Measurements from ENCODE around the gene HECW1. TPM values are rescaled to one million over a fixed set of nuclear protein-coding genes. Genes with fewer than 3 reads are reported as not detected.

HECW1 gene
- total and polyA plus RNA-seq, 2 of the 8 experiments (the other 6 are each of a cell fraction or from before 2014, with no cell fraction given) = 2.9 to 12.7 TPM

- Histone ChIP-seq H3K23me2 (ENCODE audit: low read depth, low read length) (no peaks in the 10 kb centered on the region), H2BK120ac (replicated peaks; ENCODE audit: low read depth, low read length) (no peak overlapping the region), H3K9ac (replicated peaks in 1 of 4; ENCODE audit: extremely low read depth in 1 of 4, low read depth in 3 of 4, low read length in 3 of 4) (no peak overlapping the region), H2AFZ (ENCODE audit: low read length) (no peak overlapping the region), H3K36me3 (ENCODE audit: control insufficient read depth in 2 of 4, insufficient read depth in 4 of 4, low read length in 3 of 4) (no peaks in the 10 kb centered on the region), H4K5ac (ENCODE audit: insufficient read length, low read depth, low read length) (no peak overlapping the region), H4K91ac (replicated peaks; ENCODE audit: insufficient read length, low read length) (no peak overlapping the region), H3K18ac (ENCODE audit: extremely low read depth, low read length) (no peak overlapping the region), H3K23ac (ENCODE audit: insufficient read length) (no peak overlapping the region), H4K8ac (ENCODE audit: extremely low read depth, insufficient read depth, low read length) (no peak overlapping the region), H3K79me1 (ENCODE audit: low read depth, low read length) (no peaks in the 10 kb centered on the region), H3K9me3 (ENCODE audit: insufficient read depth in 2 of 2, low read depth in 1 of 2, low read length in 1 of 2) (no peaks in the 10 kb centered on the region), H2BK12ac (ENCODE audit: low read depth, low read length) (no peak overlapping the region), H3K27me3 (replicated peaks in 1 of 4; ENCODE audit: control insufficient read depth in 3 of 4, extremely low read depth in 1 of 4, insufficient read depth in 3 of 4, low read length in 3 of 4) (no peaks in the 10 kb centered on the region), H2BK5ac (ENCODE audit: low read depth, low read length) (no peak overlapping the region), H3K14ac (ENCODE audit: insufficient read length) (no peak overlapping the region), H3K79me2 (ENCODE audit: control insufficient read depth in 1 of 2, insufficient read depth in 2 of 2, low read length in 2 of 2) (no peaks in the 10 kb centered on the region), H2BK15ac (ENCODE audit: low read length) (no peak overlapping the region), H2AK5ac (ENCODE audit: low read depth, low read length) (no peak overlapping the region), H3K27ac (ENCODE audit: low read depth, low read length) (no peak overlapping the region), H3K4me2 (ENCODE audit: insufficient read depth in 1 of 2, low read depth in 2 of 2, low read length in 2 of 2) (no peak overlapping the region), H3K4me3 (ENCODE audit: extremely low read depth in 1 of 4, insufficient read depth in 2 of 4, low read depth in 3 of 4, low read length in 4 of 4) (no peak overlapping the region), H2BK20ac (ENCODE audit: low read length) (no peak overlapping the region), H4K20me1 (replicated peaks in 1 of 2; ENCODE audit: control insufficient read depth in 1 of 2, insufficient read depth in 2 of 2, low read length in 2 of 2) (no peaks in the 10 kb centered on the region), H3K4ac (replicated peaks; ENCODE audit: insufficient read length, low read depth, low read length) (no peak overlapping the region), H3K4me1 (replicated peaks in 1 of 4; ENCODE audit: control insufficient read depth in 3 of 4, insufficient read depth in 4 of 4, low read length in 3 of 4) (peaks cover 0 to 3% (median under 1%) of the 10 kb centered on the region in 4 experiments; a peak in 1 of 7 replicates), H3K56ac (replicated peaks; ENCODE audit: insufficient read length, low read depth, low read length) (no peak overlapping the region)
- DNase-seq (ENCODE audit: low read depth in 1 of 2, low spot score in 2 of 2) (no peak), FAIRE-seq (no peak)
- ChIA-PET POLR2A (ENCODE audit: partially characterized antibody) (no interaction called here), CTCF (ENCODE audit: partially characterized antibody) (interaction anchor here (1.2 kb wide), 1 partner anchor 263 kb away, joined by 3 read pairs; no protein-coding TSS in a partner anchor)
- 93% methylated on average over 6 of the region's 6 CpGs; no CpG with 5 or more reads in 1 of the 2 experiments for WGBS, 2 experiments (ENCODE audit: extremely low coverage in 1 of 2, insufficient coverage in 1 of 2, insufficient read length in 1 of 2, insufficient replicate concordance in 2 of 2, low coverage in 1 of 2, low lambda C conversion rate in 2 of 2, missing lambda C conversion rate in 1 of 2)
- TF ChIP-seq MAFK (IDR thresholded peaks at IDR 0.05; ENCODE audit: low read depth, low read length) = no peak
- no peak for TF ChIP-seq EGR1 (IDR thresholded peaks at IDR 0.05; ENCODE audit: borderline replicate concordance, low read depth, low read length)
- TF ChIP-seq RXRA (IDR thresholded peaks at IDR 0.05; ENCODE audit: insufficient read depth, low read depth, low read length) = no peak
- no peak for TF ChIP-seq USF2 (IDR thresholded peaks at IDR 0.05; ENCODE audit: low read length)
- no peak for TF ChIP-seq SUZ12 (IDR thresholded peaks at IDR 0.05; ENCODE audit: low read length)
- no peak for TF ChIP-seq CBX5 (IDR thresholded peaks at IDR 0.05; ENCODE audit: low read depth, low read length)
- no peak for TF ChIP-seq RAD21 (IDR thresholded peaks at IDR 0.05 in 1 of 2, conservative IDR thresholded peaks at IDR 0.05 in 1 of 2; ENCODE audit: low read depth in 2 of 2, low read length in 2 of 2)
- no peak for TF ChIP-seq NRF1 (IDR thresholded peaks at IDR 0.05; ENCODE audit: low read depth, low read length)
- TF ChIP-seq TCF12 (IDR thresholded peaks at IDR 0.05; ENCODE audit: low read depth, low read length) = no peak
- TF ChIP-seq SIX5 (IDR thresholded peaks at IDR 0.05; ENCODE audit: low read depth, low read length) = no peak
- no peak for TF ChIP-seq TBP (IDR thresholded peaks at IDR 0.05; ENCODE audit: low read depth, low read length)
Observed at GRCh38 chr7:43575506-43575905, 463.1 kb downstream of the HECW1 start.

Measured in H1 (cell line).